ENCODE data around the gene ZNF785. TPM values are rescaled to one million over a fixed set of nuclear protein-coding genes. Genes with fewer than 3 reads are reported as not detected.
"Not testable (repeated sequence)": the region's sequence is repeated elsewhere in the genome, so short reads cannot be mapped to it uniquely, and the experiment has no call there.

Gene ZNF785
- total and polyA plus RNA-seq, 7 experiments from 2014 or later, result 2.6 to 37.1 (median 15.6) TPM

GRCh38 chr16:30592871-30593270 lies 7.4 kb upstream of the ZNF785 start:
- H3K9me3 Mint-ChIP-seq, result peaks cover 0 to 1% (median 0%) of the 10 kb centered on the region in 11 donors
- Histone ChIP-seq H3K36me3 (ENCODE audit: control insufficient read depth in 2 of 3, insufficient read depth in 3 of 3, low read length in 3 of 3) (no peaks in the 10 kb centered on the region), H3K4me1 (ENCODE audit: control insufficient read depth in 2 of 2, insufficient read depth in 2 of 2, low read length in 2 of 2) (no peaks in the 10 kb centered on the region), H3K27ac (ENCODE audit: low read depth, low read length) (no peak overlapping the region), H3K4me3 (ENCODE audit: low read length) (no peak overlapping the region), H3K9me3 (ENCODE audit: control insufficient read depth in 2 of 3, low read length in 3 of 3) (no peaks in the 10 kb centered on the region), H3K27me3 (ENCODE audit: control insufficient read depth in 2 of 2, insufficient read depth in 2 of 2, low read length in 2 of 2) (no peaks in the 10 kb centered on the region)
- ChIA-PET CTCF (interaction anchor here (0.6 to 1.0 kb wide), 3 partner anchors 19 to 948 kb away, joined by 3 to 6 read pairs (median 4); no protein-coding TSS in a partner anchor), POLR2A (interaction anchor here (0.6 to 0.7 kb wide), 2 partner anchors 27 to 49 kb away, joined by 3 to 7 read pairs; no protein-coding TSS in a partner anchor)
- H3K4me1 Mint-ChIP-seq, result peaks cover 0 to 2% (median 2%) of the 10 kb centered on the region in 7 donors
- no peak overlapping the region for H3K27ac Mint-ChIP-seq
- ATAC-seq (no peak), DNase-seq (no peak)
- peaks cover 0 to 5% (median 0%) of the 10 kb centered on the region in 5 donors for H3K36me3 Mint-ChIP-seq
- no peaks in the 10 kb centered on the region for H3K27me3 Mint-ChIP-seq
- H3K4me3 Mint-ChIP-seq, result no peak overlapping the region
- intact Hi-C loops (cut with micrococcal nuclease), result no loop called here

- H3K36me3 ChIP-seq (ENCODE audit: control insufficient read depth in 2 of 3, insufficient read depth in 3 of 3, low read length in 3 of 3); intact Hi-C loops (cut with micrococcal nuclease); H3K36me3 Mint-ChIP-seq; H3K9me3 ChIP-seq (ENCODE audit: control insufficient read depth in 2 of 3, low read length in 3 of 3); H3K4me3 ChIP-seq (ENCODE audit: low read length); ATAC-seq; H3K4me3 Mint-ChIP-seq; H3K27ac Mint-ChIP-seq; DNase-seq; H3K4me1 ChIP-seq (ENCODE audit: control insufficient read depth in 2 of 2, insufficient read depth in 2 of 2, low read length in 2 of 2); H3K9me3 Mint-ChIP-seq; H3K27me3 Mint-ChIP-seq; H3K27ac ChIP-seq (ENCODE audit: low read depth, low read length); H3K27me3 ChIP-seq (ENCODE audit: control insufficient read depth in 2 of 2, insufficient read depth in 2 of 2, low read length in 2 of 2): not testable (repeated sequence)
- POLR2A ChIA-PET, result interaction anchor here (0.6 to 1.3 kb wide), 4 partner anchors 9 to 24 kb away, joined by 3 read pairs; partner anchors contain the start of gene ZNF689
- CTCF ChIA-PET, result interaction anchor here (0.7 kb wide), 1 partner anchor 202 kb away, joined by 3 read pairs; no protein-coding TSS in a partner anchor
- peaks cover 2 to 17% (median 11%) of the 10 kb centered on the region in 7 donors for H3K4me1 Mint-ChIP-seq
These were observed 5.4 kb upstream of the ZNF785 start for GRCh38 chr16:30590869-30591268.

- Mint-ChIP-seq H3K4me1 (peaks cover 6 to 26% (median 19%) of the 10 kb centered on the region in 7 donors), H3K36me3 (peaks cover 0 to 11% (median 0%) of the 10 kb centered on the region in 5 donors)
- H3K27ac Mint-ChIP-seq; DNase-seq; intact Hi-C loops (cut with micrococcal nuclease); H3K27me3 Mint-ChIP-seq; H3K9me3 ChIP-seq (ENCODE audit: control insufficient read depth in 2 of 3, low read length in 3 of 3); H3K4me3 Mint-ChIP-seq; H3K9me3 Mint-ChIP-seq; H3K27ac ChIP-seq (ENCODE audit: low read depth, low read length); H3K36me3 ChIP-seq (ENCODE audit: control insufficient read depth in 2 of 3, insufficient read depth in 3 of 3, low read length in 3 of 3); H3K4me3 ChIP-seq (ENCODE audit: low read length); H3K27me3 ChIP-seq (ENCODE audit: control insufficient read depth in 2 of 2, insufficient read depth in 2 of 2, low read length in 2 of 2); CTCF ChIA-PET; ATAC-seq: not testable (repeated sequence)
- H3K4me1 ChIP-seq (ENCODE audit: control insufficient read depth in 2 of 2, insufficient read depth in 2 of 2, low read length in 2 of 2), result peaks cover 8 to 10% of the 10 kb centered on the region in 2 donors
- POLR2A ChIA-PET, result interaction anchor here (1.5 kb wide), 1 partner anchor 42 kb away, joined by 4 read pairs; no protein-coding TSS in a partner anchor
These were observed 4.1 kb upstream of the ZNF785 start for GRCh38 chr16:30589582-30589981.

GRCh38 chr16:30588651-30589050 lies 3.2 kb upstream of the ZNF785 start:
- H3K36me3 ChIP-seq (ENCODE audit: control insufficient read depth in 2 of 3, insufficient read depth in 3 of 3, low read length in 3 of 3), result no peaks in the 10 kb centered on the region
- peaks cover 0 to 10% (median 0%) of the 10 kb centered on the region in 5 donors for H3K36me3 Mint-ChIP-seq
- no peak overlapping the region for H3K4me3 Mint-ChIP-seq
- H3K4me3 ChIP-seq (ENCODE audit: low read length), result no peak overlapping the region
- DNase-seq (no peak), ATAC-seq (no peak)
- H3K27ac Mint-ChIP-seq, result no peak overlapping the region
- ChIA-PET CTCF (interaction anchor here (0.8 to 1.0 kb wide), 2 partner anchors 41 to 53 kb away, joined by 4 to 5 read pairs; no protein-coding TSS in a partner anchor), POLR2A (interaction anchor here (0.6 to 1.5 kb wide), 2 partner anchors 42 to 158 kb away, joined by 3 to 4 read pairs; no protein-coding TSS in a partner anchor)
- H3K27me3 ChIP-seq (ENCODE audit: control insufficient read depth in 2 of 2, insufficient read depth in 2 of 2, low read length in 2 of 2), result no peaks in the 10 kb centered on the region
- peaks cover 8 to 12% of the 10 kb centered on the region in 2 donors for H3K4me1 ChIP-seq (ENCODE audit: control insufficient read depth in 2 of 2, insufficient read depth in 2 of 2, low read length in 2 of 2)
- H3K27ac ChIP-seq (ENCODE audit: low read depth, low read length), result no peak overlapping the region
- intact Hi-C loops (cut with micrococcal nuclease), result no loop called here
- H3K27me3 Mint-ChIP-seq, result peaks cover 0 to 2% (median 0%) of the 10 kb centered on the region in 5 donors
- H3K9me3 ChIP-seq (ENCODE audit: control insufficient read depth in 2 of 3, low read length in 3 of 3), result no peaks in the 10 kb centered on the region
- H3K4me1 Mint-ChIP-seq, result peaks cover 6 to 30% (median 24%) of the 10 kb centered on the region in 7 donors
- H3K9me3 Mint-ChIP-seq, result peaks cover 0 to 1% (median 0%) of the 10 kb centered on the region in 11 donors

GRCh38 chr16:30585022-30585399 lies 486 bp downstream of the ZNF785 start:
- Histone ChIP-seq H3K9me3 (ENCODE audit: control insufficient read depth in 2 of 3, low read length in 3 of 3) (no peaks in the 10 kb centered on the region), H3K4me3 (ENCODE audit: low read length) (peak overlapping the region; percentile 77), H3K4me1 (ENCODE audit: control insufficient read depth in 2 of 2, insufficient read depth in 2 of 2, low read length in 2 of 2) (peaks cover 8 to 12% of the 10 kb centered on the region in 2 donors), H3K27me3 (ENCODE audit: control insufficient read depth in 2 of 2, insufficient read depth in 2 of 2, low read length in 2 of 2) (no peaks in the 10 kb centered on the region), H3K27ac (ENCODE audit: low read depth, low read length) (peak overlapping the region; percentile 81), H3K36me3 (ENCODE audit: control insufficient read depth in 2 of 3, insufficient read depth in 3 of 3, low read length in 3 of 3) (peaks cover 0 to 21% (median 0%) of the 10 kb centered on the region in 3 experiments)
- POLR2A ChIA-PET, result interaction anchor here (0.6 to 4.9 kb wide), 11 partner anchors 13 to 115 kb away, joined by 3 to 45 read pairs (median 8); partner anchors contain the start of genes FBRS, ITGAL, PRR14 and ZNF688
- peak; percentile 5 for ATAC-seq
- intact Hi-C loops (cut with micrococcal nuclease), result loop anchor here (1.0 to 2.0 kb wide), 11 partner anchors 13 to 155 kb away; partner anchors contain the start of genes DCTPP1 (in 2 of the 2), ZNF689 (in 2 of the 2), ZNF764 (in 2 of the 2) and ZNF768 (in 2 of the 2)
- no peak for DNase-seq
- CTCF ChIA-PET, result interaction anchor here (0.6 to 1.9 kb wide), 2 partner anchors 155 to 491 kb away, joined by 3 to 6 read pairs; partner anchors contain the start of gene DCTPP1
- peak overlapping the region; percentile 34 to 90 (median 79) for H3K27ac Mint-ChIP-seq
- peaks cover 0 to 2% (median 0%) of the 10 kb centered on the region in 5 donors for H3K27me3 Mint-ChIP-seq
- H3K36me3 Mint-ChIP-seq, result peaks cover 0 to 13% (median 0%) of the 10 kb centered on the region in 5 donors
- H3K4me1 Mint-ChIP-seq, result peaks cover 6 to 44% (median 32%) of the 10 kb centered on the region in 7 donors
- H3K9me3 Mint-ChIP-seq, result no peaks in the 10 kb centered on the region
- peak overlapping the region; percentile 78 to 98 (median 89) for H3K4me3 Mint-ChIP-seq

- DNase-seq, result no peak
- Mint-ChIP-seq H3K4me3 (peak overlapping the region in 2 of 10 donors; percentile 6 to 59), H3K4me1 (peaks cover 6 to 41% (median 29%) of the 10 kb centered on the region in 7 donors), H3K27me3 (peaks cover 0 to 2% (median 0%) of the 10 kb centered on the region in 5 donors), H3K27ac (no peak overlapping the region), H3K9me3 (no peaks in the 10 kb centered on the region), H3K36me3 (peaks cover 0 to 15% (median 0%) of the 10 kb centered on the region in 5 donors)
- ChIA-PET POLR2A (interaction anchor here (0.8 to 4.9 kb wide), 3 partner anchors 11 to 21 kb away, joined by 3 to 45 read pairs (median 5); partner anchors contain the start of gene ZNF688), CTCF (no interaction called here)
- ATAC-seq, result no peak
- Histone ChIP-seq H3K4me1 (ENCODE audit: control insufficient read depth in 2 of 2, insufficient read depth in 2 of 2, low read length in 2 of 2) (peaks cover 8 to 12% of the 10 kb centered on the region in 2 donors), H3K27ac (ENCODE audit: low read depth, low read length) (no peak overlapping the region), H3K9me3 (ENCODE audit: control insufficient read depth in 2 of 3, low read length in 3 of 3) (no peaks in the 10 kb centered on the region), H3K36me3 (ENCODE audit: control insufficient read depth in 2 of 3, insufficient read depth in 3 of 3, low read length in 3 of 3) (peaks cover 0 to 29% (median 0%) of the 10 kb centered on the region in 3 experiments), H3K27me3 (ENCODE audit: control insufficient read depth in 2 of 2, insufficient read depth in 2 of 2, low read length in 2 of 2) (no peaks in the 10 kb centered on the region), H3K4me3 (ENCODE audit: low read length) (no peak overlapping the region)
- intact Hi-C loops (cut with micrococcal nuclease), result no loop called here
These were observed 2.7 kb downstream of the ZNF785 start for GRCh38 chr16:30582611-30583340.
